Osteoblast (primary cell): ENCODE data around the gene NDE1. TPM values are rescaled to one million over a fixed set of nuclear protein-coding genes. Genes with fewer than 3 reads are reported as not detected.

Experiments
- DNase-seq: peaks from one replicate; pipeline ENCODE4 v3.0.0; 2011; ENCODE audit warnings: low spot score, mixed read lengths; ENCODE audit not compliant: insufficient read length; ENCODE audit errors: missing footprints
- H2AFZ ChIP-seq: 2 replicates; pipeline ENCODE4 v1.6.0; 2011; ENCODE audit warnings: mild to moderate bottlenecking, low read length
- H3K27ac ChIP-seq: 2 replicates; pipeline ENCODE4 v1.5.1; 2011; ENCODE audit warnings: mild to moderate bottlenecking, low read depth, low read length, moderate library complexity
- H3K27me3 ChIP-seq: 2 replicates; pipeline ENCODE4 v1.6.0; 2012; ENCODE audit warnings: mild to moderate bottlenecking, control low read depth, inconsistent platforms, low read length, moderate library complexity; ENCODE audit not compliant: insufficient read depth
- H3K36me3 ChIP-seq: 2 replicates; pipeline ENCODE4 v1.5.1; 2011; ENCODE audit warnings: mild to moderate bottlenecking, low read length, control low read depth, moderate library complexity; ENCODE audit not compliant: insufficient read depth
- H3K4me1 ChIP-seq: 2 replicates; pipeline ENCODE4 v1.5.1; 2011; ENCODE audit warnings: mild to moderate bottlenecking, low read length, control low read depth, moderate library complexity; ENCODE audit not compliant: insufficient read depth
- H3K4me2 ChIP-seq: 2 replicates; pipeline ENCODE4 v1.6.0; 2011; ENCODE audit warnings: mild to moderate bottlenecking, low read length; ENCODE audit not compliant: insufficient read depth
- H3K4me3 ChIP-seq: fragments of 200-600 bp; sonication (generic); 3 replicates; pipeline ENCODE4 v1.5.1; 2012; ENCODE audit warnings: mild to moderate bottlenecking, low read length, inconsistent platforms; ENCODE audit not compliant: insufficient read depth
- H3K79me2 ChIP-seq: 2 replicates; pipeline ENCODE4 v1.6.0; 2012; ENCODE audit warnings: mild to moderate bottlenecking, low read length, control low read depth, inconsistent platforms; ENCODE audit not compliant: insufficient read depth
- H3K9me3 ChIP-seq: 2 replicates; pipeline ENCODE4 v1.5.1; 2011; ENCODE audit warnings: low read depth, low read length, control low read depth
- H4K20me1 ChIP-seq: 2 replicates; pipeline ENCODE4 v1.6.0; 2012; ENCODE audit warnings: mild to moderate bottlenecking, low read length, control low read depth; ENCODE audit not compliant: insufficient read depth
- CTCF ChIP-seq: IDR thresholded peaks from 2 replicates; pipeline ENCODE4 v1.5.1; 2011; ENCODE audit warnings: mild to moderate bottlenecking, low read depth, low read length, moderate library complexity; ENCODE audit errors: extremely low read depth
- total RNA-seq: library from RNA; depleted of rRNA; stranded (reverse); fragments of >200 nt; gene quantifications from 2 replicates; pipeline ENCODE4 v1.2.3, GENCODE V29; 2012

Gene NDE1
- total RNA-seq, 1 donor, result 31.5 TPM

- no peaks in the 10 kb centered on the region for H3K79me2 ChIP-seq
- no peak for TF ChIP-seq CTCF
- peaks cover 13% of the 10 kb centered on the region for H3K27me3 ChIP-seq
- no peak overlapping the region for H3K4me2 ChIP-seq
- H3K4me1 ChIP-seq, result peaks cover 9% of the 10 kb centered on the region
- no peaks in the 10 kb centered on the region for H4K20me1 ChIP-seq
- no peak overlapping the region for H2AFZ ChIP-seq
- H3K36me3 ChIP-seq, result no peaks in the 10 kb centered on the region
- DNase-seq, result no peak
- no peak overlapping the region for H3K27ac ChIP-seq
- H3K9me3 ChIP-seq, result no peaks in the 10 kb centered on the region
- H3K4me3 ChIP-seq, result no peak overlapping the region
Observed at GRCh38 chr16:15771694-15772093, 121.6 kb downstream of the NDE1 start.

- H3K27me3 ChIP-seq, result peaks cover 13% of the 10 kb centered on the region
- DNase-seq, result no peak
Observed at GRCh38 chr16:15772579-15773293, 122.7 kb downstream of the NDE1 start.

GRCh38 chr16:15773968-15774367 is 123.9 kb downstream of the NDE1 start:
- no peak overlapping the region for H2AFZ ChIP-seq
- H3K4me1 ChIP-seq, result peaks cover 9% of the 10 kb centered on the region
- H4K20me1 ChIP-seq, result no peaks in the 10 kb centered on the region
- no peak for TF ChIP-seq CTCF
- no peaks in the 10 kb centered on the region for H3K79me2 ChIP-seq
- H3K27ac ChIP-seq, result no peak overlapping the region
- H3K4me3 ChIP-seq, result no peak overlapping the region
- H3K4me2 ChIP-seq, result no peak overlapping the region
- H3K27me3 ChIP-seq, result peaks cover 13% of the 10 kb centered on the region
- no peaks in the 10 kb centered on the region for H3K36me3 ChIP-seq
- no peak for DNase-seq
- H3K9me3 ChIP-seq, result no peaks in the 10 kb centered on the region

More at GRCh38 chr16:15772579-15773293, 122.7 kb downstream of the NDE1 start:
- H3K4me2 ChIP-seq, result no peak overlapping the region
- no peaks in the 10 kb centered on the region for H4K20me1 ChIP-seq
- H3K27ac ChIP-seq, result no peak overlapping the region
- H3K9me3 ChIP-seq, result no peaks in the 10 kb centered on the region
- H3K4me1 ChIP-seq, result peaks cover 9% of the 10 kb centered on the region
- no peaks in the 10 kb centered on the region for H3K79me2 ChIP-seq
- no peaks in the 10 kb centered on the region for H3K36me3 ChIP-seq
- no peak overlapping the region for H2AFZ ChIP-seq
- no peak overlapping the region for H3K4me3 ChIP-seq
- TF ChIP-seq CTCF, result no peak

- Histone ChIP-seq H3K36me3 (no peaks in the 10 kb centered on the region), H3K4me2 (no peak overlapping the region), H3K4me1 (peaks cover 5% of the 10 kb centered on the region), H3K79me2 (no peaks in the 10 kb centered on the region), H2AFZ (no peak overlapping the region), H3K9me3 (no peaks in the 10 kb centered on the region), H3K27me3 (peaks cover 13% of the 10 kb centered on the region), H4K20me1 (no peaks in the 10 kb centered on the region), H3K4me3 (no peak overlapping the region), H3K27ac (no peak overlapping the region)
- no peak for DNase-seq
- TF ChIP-seq CTCF, result no peak
Observed at GRCh38 chr16:15775209-15775608, 125.2 kb downstream of the NDE1 start.
